Measurements from ENCODE around the gene EIF2AK3. TPM values are rescaled to one million over a fixed set of nuclear protein-coding genes. Genes with fewer than 3 reads are reported as not detected.
"Not testable (repeated sequence)": the region's sequence is repeated elsewhere in the genome, so short reads cannot be mapped to it uniquely, and the experiment has no call there.

Gene EIF2AK3
- total RNA-seq, 6 experiments from 2014 or later: 7.0 to 19.1 (median 11.1) TPM

DNA sequence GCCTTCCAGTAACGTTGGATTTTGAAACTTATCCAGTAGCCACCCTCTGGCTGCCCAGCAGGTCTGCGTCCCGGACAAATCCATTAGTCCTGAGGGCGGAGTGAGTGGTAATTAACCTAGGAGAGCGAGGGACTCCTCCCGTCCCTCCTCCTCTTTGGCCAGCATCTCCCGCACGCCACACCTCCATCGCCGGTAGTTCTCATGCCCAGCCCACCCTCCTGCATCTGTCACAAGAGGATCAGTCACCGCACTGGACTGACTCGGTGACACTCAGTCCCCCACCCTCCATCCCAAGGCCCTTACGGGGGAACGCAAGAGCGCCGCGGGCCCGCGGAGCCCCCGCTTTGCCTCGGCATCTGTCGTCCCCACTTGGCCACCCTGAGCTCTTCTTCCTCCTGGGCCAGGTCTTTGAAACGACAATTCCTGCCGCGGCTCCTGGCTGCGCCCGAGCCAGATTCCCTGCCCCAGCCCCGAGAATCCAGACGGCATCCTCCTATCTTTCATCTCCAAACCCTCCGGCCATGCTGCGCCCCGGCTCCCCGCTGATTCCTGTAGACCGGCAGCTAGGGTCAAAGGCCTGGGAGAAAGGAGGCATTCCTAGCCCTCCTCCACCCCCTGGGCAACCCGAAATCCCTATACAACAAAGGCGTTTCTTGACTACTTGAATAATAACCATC, 77.5 kb downstream of the EIF2AK3 start:
- DNase-seq (no peak), ATAC-seq (no peak)
- 15% methylated on average over 25 of the region's 36 CpGs for WGBS (ENCODE audit: insufficient coverage, low coverage, low lambda C conversion rate, missing lambda C conversion rate)
- intact Hi-C loops (cut with DNase I): no loop called here
- Histone ChIP-seq H3K9me3 (no peaks in the 10 kb centered on the region), H3K4me3 (no peak overlapping the region), H3K36me3 (no peaks in the 10 kb centered on the region), H3K27me3 (no peaks in the 10 kb centered on the region), H3K4me1 (no peaks in the 10 kb centered on the region), H3K27ac (no peak overlapping the region)
- TF ChIP-seq, protein P1, sequence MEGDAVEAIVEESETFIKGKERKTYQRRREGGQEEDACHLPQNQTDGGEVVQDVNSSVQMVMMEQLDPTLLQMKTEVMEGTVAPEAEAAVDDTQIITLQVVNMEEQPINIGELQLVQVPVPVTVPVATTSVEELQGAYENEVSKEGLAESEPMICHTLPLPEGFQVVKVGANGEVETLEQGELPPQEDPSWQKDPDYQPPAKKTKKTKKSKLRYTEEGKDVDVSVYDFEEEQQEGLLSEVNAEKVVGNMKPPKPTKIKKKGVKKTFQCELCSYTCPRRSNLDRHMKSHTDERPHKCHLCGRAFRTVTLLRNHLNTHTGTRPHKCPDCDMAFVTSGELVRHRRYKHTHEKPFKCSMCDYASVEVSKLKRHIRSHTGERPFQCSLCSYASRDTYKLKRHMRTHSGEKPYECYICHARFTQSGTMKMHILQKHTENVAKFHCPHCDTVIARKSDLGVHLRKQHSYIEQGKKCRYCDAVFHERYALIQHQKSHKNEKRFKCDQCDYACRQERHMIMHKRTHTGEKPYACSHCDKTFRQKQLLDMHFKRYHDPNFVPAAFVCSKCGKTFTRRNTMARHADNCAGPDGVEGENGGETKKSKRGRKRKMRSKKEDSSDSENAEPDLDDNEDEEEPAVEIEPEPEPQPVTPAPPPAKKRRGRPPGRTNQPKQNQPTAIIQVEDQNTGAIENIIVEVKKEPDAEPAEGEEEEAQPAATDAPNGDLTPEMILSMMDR (IDR thresholded peaks at IDR 0.05): no peak
- no peak for TF ChIP-seq POLR2A (IDR thresholded peaks at IDR 0.05)

DNA sequence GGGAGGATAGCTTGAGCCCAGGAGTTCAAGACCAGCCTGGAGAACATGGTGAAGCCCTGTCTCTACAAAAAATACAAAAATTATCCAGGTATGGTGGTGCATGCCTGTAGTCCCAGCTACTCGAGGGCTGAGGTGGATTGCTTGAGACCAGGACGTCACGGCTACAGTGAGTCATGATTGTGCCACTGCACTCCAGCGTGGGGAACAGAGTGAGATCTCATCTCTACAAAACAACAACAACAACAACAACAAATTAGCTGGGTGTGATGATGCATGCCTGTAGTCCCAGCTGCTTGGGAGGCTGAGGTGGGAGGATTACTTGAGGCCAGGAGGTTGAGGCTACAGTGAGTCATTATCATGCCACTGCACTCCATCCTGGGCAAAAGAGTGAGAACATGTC, 81.0 kb downstream of the EIF2AK3 start:
- H3K9me3 ChIP-seq; H3K4me1 ChIP-seq; DNase-seq; H3K27ac ChIP-seq; H3K4me3 ChIP-seq; H3K36me3 ChIP-seq; intact Hi-C loops (cut with DNase I); ATAC-seq; H3K27me3 ChIP-seq: not testable (repeated sequence)
- WGBS (ENCODE audit: insufficient coverage, low coverage, low lambda C conversion rate, missing lambda C conversion rate): 93% methylated on average over 3 of the region's 4 CpGs

DNA sequence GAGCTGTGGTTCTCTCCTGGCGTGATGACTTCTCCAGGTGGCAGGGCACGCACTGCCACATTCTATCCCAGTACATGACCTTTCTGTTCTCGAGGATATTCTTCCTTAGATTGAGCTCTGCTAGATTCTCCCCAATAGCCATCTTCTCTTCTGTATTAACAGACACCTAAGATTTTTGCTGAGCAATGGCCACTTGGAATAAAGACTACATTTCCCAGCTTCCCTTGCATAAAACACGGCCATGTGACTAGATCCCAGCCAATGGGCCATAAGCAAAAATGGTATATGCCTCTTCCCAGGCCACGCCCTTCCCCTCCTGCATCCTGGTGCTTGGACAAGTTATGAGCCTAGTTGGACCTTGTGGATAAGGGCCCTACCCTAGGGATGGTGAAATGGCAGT, 82.1 kb downstream of the EIF2AK3 start:
- H3K4me3 ChIP-seq: no peak overlapping the region
- DNase-seq (no peak), ATAC-seq (no peak)
- H3K27ac ChIP-seq: no peak overlapping the region
- no peaks in the 10 kb centered on the region for H3K36me3 ChIP-seq
- TF ChIP-seq, protein P1 (IDR thresholded peaks at IDR 0.05): no peak
- no peak for TF ChIP-seq POLR2A (IDR thresholded peaks at IDR 0.05)
- WGBS (ENCODE audit: insufficient coverage, low coverage, low lambda C conversion rate, missing lambda C conversion rate): 43% methylated on average over 3 of the region's 5 CpGs
- H3K4me1 ChIP-seq: no peaks in the 10 kb centered on the region
- H3K9me3 ChIP-seq: no peaks in the 10 kb centered on the region
- no peaks in the 10 kb centered on the region for H3K27me3 ChIP-seq
- intact Hi-C loops (cut with DNase I): no loop called here

DNA sequence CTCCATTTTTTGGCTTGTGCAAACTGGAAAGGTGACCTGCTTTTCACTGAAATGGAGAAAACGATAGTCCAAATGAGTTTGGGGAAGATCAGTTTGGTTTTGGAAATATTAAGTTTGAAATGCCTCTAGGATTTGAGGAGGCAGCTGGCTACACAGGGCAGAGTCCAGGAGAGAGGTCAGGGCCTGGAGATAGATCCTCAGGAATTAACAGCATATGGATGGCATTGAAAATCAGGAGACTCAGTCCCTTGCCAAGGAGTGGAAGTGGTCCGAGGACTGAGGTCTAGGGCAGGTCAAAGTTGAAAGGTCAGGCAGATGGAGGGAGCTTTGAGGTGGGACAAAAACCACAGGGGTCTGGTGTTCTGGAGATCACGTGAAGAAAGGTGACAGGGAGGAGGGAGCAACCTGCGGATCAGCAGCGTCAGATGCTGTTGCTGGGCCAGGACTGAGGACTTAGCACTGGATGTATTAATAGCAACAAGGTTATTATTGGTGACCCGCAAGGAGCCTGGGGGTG, 83.7 kb downstream of the EIF2AK3 start:
- ATAC-seq (no peak), DNase-seq (no peak)
- no peaks in the 10 kb centered on the region for H3K4me1 ChIP-seq
- no peak overlapping the region for H3K4me3 ChIP-seq
- H3K9me3 ChIP-seq: no peaks in the 10 kb centered on the region
- no peaks in the 10 kb centered on the region for H3K27me3 ChIP-seq
- no peak for TF ChIP-seq POLR2A (IDR thresholded peaks at IDR 0.05)
- TF ChIP-seq, protein P1 (IDR thresholded peaks at IDR 0.05): no peak
- no peaks in the 10 kb centered on the region for H3K36me3 ChIP-seq
- intact Hi-C loops (cut with DNase I): no loop called here
- 77% methylated on average over 6 of the region's 6 CpGs for WGBS (ENCODE audit: insufficient coverage, low coverage, low lambda C conversion rate, missing lambda C conversion rate)
- no peak overlapping the region for H3K27ac ChIP-seq

DNA sequence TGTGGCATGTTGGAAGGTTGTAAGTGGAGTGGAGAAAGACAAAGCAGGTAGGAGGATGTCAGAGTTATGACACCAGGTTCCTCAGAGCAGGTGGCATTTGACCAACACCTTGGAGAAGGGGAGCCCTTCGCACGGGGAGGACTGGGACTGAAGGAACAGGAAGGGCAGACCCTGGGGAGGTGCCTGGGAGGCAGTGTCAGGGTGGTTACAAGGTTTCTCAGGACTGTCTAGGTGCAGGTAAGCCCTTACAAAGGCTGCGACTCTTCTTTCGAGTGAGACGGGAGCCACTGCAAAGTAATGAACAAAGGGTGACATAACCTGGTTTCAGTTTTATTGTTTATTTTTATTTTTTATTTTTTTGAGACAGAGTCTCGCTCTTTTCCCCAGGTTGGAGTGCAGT, 84.6 kb downstream of the EIF2AK3 start:
- Histone ChIP-seq H3K4me1 (no peaks in the 10 kb centered on the region), H3K36me3 (no peaks in the 10 kb centered on the region), H3K4me3 (no peak overlapping the region), H3K9me3 (no peaks in the 10 kb centered on the region), H3K27ac (no peak overlapping the region), H3K27me3 (no peaks in the 10 kb centered on the region)
- ATAC-seq: no peak
- intact Hi-C loops (cut with DNase I): no loop called here
- TF ChIP-seq, protein P1 (IDR thresholded peaks at IDR 0.05): no peak
- no peak for TF ChIP-seq POLR2A (IDR thresholded peaks at IDR 0.05)
- DNase-seq: no peak
- 81% methylated on average over 5 of the region's 6 CpGs for WGBS (ENCODE audit: insufficient coverage, low coverage, low lambda C conversion rate, missing lambda C conversion rate)
